HepG2 (cell line): ENCODE results near the gene BRCA1. TPM values are rescaled to one million over a fixed set of nuclear protein-coding genes. Genes with fewer than 3 reads are reported as not detected.

Experiments used
- ARID2 ChIP-seq: sonication (generic); formaldehyde crosslinking; IDR thresholded peaks from 2 replicates; pipeline ENCODE4 v1.8.1; 2022; ENCODE audit warnings: mild to moderate bottlenecking, missing genetic modification reagents, borderline replicate concordance
- FOXA3 ChIP-seq: IDR thresholded peaks from 2 replicates; pipeline ENCODE4 v1.6.1; 2016; ENCODE audit warnings: missing genetic modification reagents, missing compliant biosample characterization
- FOXP1 ChIP-seq, 2 experiments: fragments of 450-650 bp in 1 of 2; IDR thresholded peaks; 2 replicates each; pipeline ENCODE4 v1.6.1; 2017 to 2018; ENCODE audit warnings: antibody characterized with exemption in 1 of 2
- HMGXB3 ChIP-seq: sonication (generic); formaldehyde crosslinking; IDR thresholded peaks from 2 replicates; pipeline ENCODE4 v1.4.0; 2020; ENCODE audit warnings: missing genetic modification reagents, borderline replicate concordance
- JUN ChIP-seq: sonication (generic); formaldehyde crosslinking; IDR thresholded peaks from 2 replicates; pipeline ENCODE4 v1.4.0; 2020; ENCODE audit warnings: mild to moderate bottlenecking, missing genetic modification reagents
- KDM5B ChIP-seq: sonication (generic); formaldehyde crosslinking; IDR thresholded peaks from 2 replicates; pipeline ENCODE4 v1.4.0; 2020; ENCODE audit warnings: missing genetic modification reagents, mild to moderate bottlenecking, borderline replicate concordance
- KLF11 ChIP-seq: IDR thresholded peaks from 2 replicates; pipeline ENCODE4 v1.6.1; 2016; ENCODE audit warnings: missing compliant biosample characterization
- MBD4 ChIP-seq: IDR thresholded peaks from 2 replicates; pipeline ENCODE4 v1.6.1; 2012; ENCODE audit warnings: low read length, inconsistent platforms, borderline replicate concordance
- RARA ChIP-seq: IDR thresholded peaks from 2 replicates; pipeline ENCODE4 v1.6.1; 2016; ENCODE audit warnings: missing genetic modification reagents, missing compliant biosample characterization
- RXRB ChIP-seq: IDR thresholded peaks from 2 replicates; pipeline ENCODE4 v1.6.1; 2016; ENCODE audit warnings: borderline replicate concordance, missing genetic modification reagents, missing compliant biosample characterization
- ZBTB7B ChIP-seq: sonication (generic); formaldehyde crosslinking; IDR thresholded peaks from 2 replicates; pipeline ENCODE4 v1.4.0; 2020; ENCODE audit warnings: missing genetic modification reagents
- ZKSCAN1 ChIP-seq: fragments of 150-350 bp; IDR thresholded peaks from 2 replicates; pipeline ENCODE4 v1.6.1; 2014; ENCODE audit warnings: low read length
- ZNF318 ChIP-seq: sonication (generic); formaldehyde crosslinking; IDR thresholded peaks from 2 replicates; pipeline ENCODE4 v1.4.0; 2020; ENCODE audit warnings: mild to moderate bottlenecking, missing genetic modification reagents
- ZNF446 ChIP-seq: sonication (generic); formaldehyde crosslinking; IDR thresholded peaks from 2 replicates; pipeline ENCODE4 v1.5.0; 2020; ENCODE audit warnings: mild to moderate bottlenecking, missing genetic modification reagents
- ZNF549 ChIP-seq: sonication (generic); formaldehyde crosslinking; IDR thresholded peaks from 2 replicates; pipeline ENCODE4 v1.5.0; 2020; ENCODE audit warnings: missing genetic modification reagents
- ZNF891 ChIP-seq: sonication (generic); formaldehyde crosslinking; IDR thresholded peaks from 2 replicates; pipeline ENCODE4 v1.5.0; 2020; ENCODE audit warnings: mild to moderate bottlenecking, missing genetic modification reagents
- polyA plus RNA-seq, 8 experiments: library from polyadenylated mRNA; depleted of rRNA in 3 of 8; stranded (reverse) in 7 of 8; unstranded in 1 of 8; fragments of >200 nt; fragmentation: Illumina TruSeq in 4 of 8; extraction: Trizol in 4 of 8; gene quantifications; 2 replicates each; pipeline versions ENCODE4 v1.2.1 to v1.2.3, GENCODE V29; 2011 to 2016; ENCODE audit warnings: low read depth in 4 of 8, missing spikeins in 1 of 8, mixed read lengths in 1 of 8; ENCODE audit not compliant: insufficient read depth in 1 of 8
- total RNA-seq, 5 experiments: library from RNA; depleted of rRNA; stranded (reverse); fragments of >200 nt; fragmentation: Illumina TruSeq; extraction: Trizol; gene quantifications; 2 replicates each; pipeline ENCODE4 v1.2.3, GENCODE V29; 2016; ENCODE audit warnings: low read depth in 1 of 5

BRCA1 gene
- total and polyA plus RNA-seq, 2 of the 13 experiments (the other 11 are each of a cell fraction or from before 2014, with no cell fraction given), result 13.3 to 37.5 TPM

DNA sequence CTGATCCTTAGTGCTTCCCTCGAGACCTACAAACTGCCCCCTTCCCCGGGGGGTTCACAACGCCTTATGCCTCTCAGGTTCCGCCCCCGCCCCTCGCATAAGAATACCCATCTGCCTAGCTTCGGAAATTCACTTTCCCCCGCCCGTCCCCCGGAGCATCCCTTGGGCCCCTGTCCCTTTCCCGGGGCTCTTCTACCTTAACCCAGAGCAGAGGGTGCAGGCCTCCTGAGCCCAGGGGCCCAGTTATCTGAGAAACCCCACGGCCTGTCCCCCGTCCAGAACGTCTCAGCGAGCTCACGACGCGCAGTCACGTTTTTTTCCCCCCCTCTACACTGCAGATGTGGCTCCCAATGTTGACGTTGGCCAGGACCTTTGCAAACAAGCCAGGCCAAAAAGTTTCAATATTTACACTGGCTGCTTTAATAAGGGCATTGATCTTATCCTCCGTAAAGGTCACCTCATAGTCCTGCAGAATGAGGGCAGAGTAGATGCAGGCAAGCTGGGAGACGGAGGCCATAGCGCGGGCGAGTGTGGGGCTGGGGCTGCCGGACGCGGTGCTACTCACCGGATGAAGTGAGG, 44.5 kb upstream of the BRCA1 start (continued):
- TF ChIP-seq ZKSCAN1 (no peak), RARA (CRISPR knock-in tag) (peak; percentile 83), ZNF446 (CRISPR knock-in tag) (no peak), ZNF891 (CRISPR knock-in tag) (0 out of 2 replicates have a peak, but pooled peaks have one; percentile 55), KLF11 (CRISPR knock-in tag) (no peak), FOXP1 (IDR thresholded peaks at IDR 0.05) (no peak), FOXP1 (CRISPR knock-in tag; IDR thresholded peaks at IDR 0.05) (peak; percentile 69; the same call in 1 of the 2 replicates), ZBTB7B (CRISPR knock-in tag) (peak; percentile 31; the same call in 1 of the 2 replicates), MBD4 (no peak), KDM5B (CRISPR knock-in tag) (peak; percentile 85), HMGXB3 (no peak), FOXA3 (CRISPR knock-in tag) (peak; percentile 94), ZNF318 (0 out of 2 replicates have a peak, but pooled peaks have one; percentile 79), RXRB (CRISPR knock-in tag) (peak; percentile 84; the same call in 1 of the 2 replicates), JUN (no peak), ZNF549 (CRISPR knock-in tag) (no peak), ARID2 (no peak)
- TF ChIP-seq, all 625 proteins: peak for 178
